GM21528 (cell line): Measurements from ENCODE around the gene AGAP1.
"Not testable (repeated sequence)": the region's sequence is repeated elsewhere in the genome, so short reads cannot be mapped to it uniquely, and the experiment has no call there.

ENCODE experiments used
- ATAC-seq: cut with Tn5 transposase; IDR thresholded peaks from one replicate; pipeline ENCODE4 v1.9.1; 2021; ENCODE audit warnings: mild to moderate bottlenecking, moderate library complexity; ENCODE audit not compliant: unreplicated experiment, low FRiP score

The AGAP1 gene

DNA sequence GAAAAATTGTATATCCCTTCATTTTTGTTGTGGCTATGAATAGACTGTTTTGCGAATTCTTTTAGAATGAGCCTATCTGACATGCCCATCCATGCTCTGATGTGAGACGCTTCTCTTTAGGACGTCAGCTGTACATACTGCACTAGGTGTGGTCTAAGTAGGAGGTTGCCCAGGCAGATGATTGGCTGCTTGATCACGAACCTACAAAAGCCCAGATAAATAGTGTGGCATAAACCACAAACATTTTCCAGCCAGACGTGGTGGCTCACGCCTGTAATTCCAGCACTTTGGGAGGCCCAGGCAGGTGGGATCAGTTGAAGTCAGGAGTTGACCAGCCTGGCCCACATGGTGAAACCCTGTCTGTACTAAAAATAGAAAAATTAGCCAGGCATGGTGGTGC lies 251.8 kb downstream of the AGAP1 start:
- ATAC-seq, result no peak

DNA sequence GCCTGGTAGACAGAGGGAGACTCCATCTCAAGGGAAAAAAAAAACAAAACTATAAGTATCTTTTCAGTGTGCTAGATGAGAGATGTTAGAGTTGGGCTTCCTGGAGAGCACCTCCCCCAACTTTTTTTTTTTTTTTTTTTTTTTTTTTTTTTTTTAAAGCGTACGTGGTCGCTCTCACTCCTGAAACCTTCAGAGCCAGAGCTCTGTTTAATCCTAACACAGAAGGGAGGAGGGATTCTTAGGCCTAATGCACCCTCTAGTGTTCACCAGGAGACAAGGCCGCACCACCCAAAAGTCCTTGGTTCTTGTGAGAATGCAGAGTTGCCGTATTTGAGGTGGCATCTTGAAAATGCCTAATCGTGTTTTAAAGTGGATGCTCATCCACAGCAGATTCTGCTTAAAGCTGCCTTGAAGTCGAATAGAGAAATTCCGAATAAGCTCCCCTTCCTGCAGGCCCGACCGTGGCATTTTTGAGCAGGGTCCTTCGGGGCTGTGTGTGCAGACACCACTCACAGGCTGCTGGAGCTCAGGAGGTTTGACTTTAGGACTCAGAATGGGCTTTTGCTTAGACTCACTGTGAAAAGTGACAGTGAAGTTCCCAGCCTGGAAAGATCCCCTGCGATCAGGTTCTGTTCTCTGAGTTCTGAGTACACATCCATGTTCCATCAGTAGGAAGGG lies 252.6 kb downstream of the AGAP1 start:
- ATAC-seq, result peak; percentile 88

DNA sequence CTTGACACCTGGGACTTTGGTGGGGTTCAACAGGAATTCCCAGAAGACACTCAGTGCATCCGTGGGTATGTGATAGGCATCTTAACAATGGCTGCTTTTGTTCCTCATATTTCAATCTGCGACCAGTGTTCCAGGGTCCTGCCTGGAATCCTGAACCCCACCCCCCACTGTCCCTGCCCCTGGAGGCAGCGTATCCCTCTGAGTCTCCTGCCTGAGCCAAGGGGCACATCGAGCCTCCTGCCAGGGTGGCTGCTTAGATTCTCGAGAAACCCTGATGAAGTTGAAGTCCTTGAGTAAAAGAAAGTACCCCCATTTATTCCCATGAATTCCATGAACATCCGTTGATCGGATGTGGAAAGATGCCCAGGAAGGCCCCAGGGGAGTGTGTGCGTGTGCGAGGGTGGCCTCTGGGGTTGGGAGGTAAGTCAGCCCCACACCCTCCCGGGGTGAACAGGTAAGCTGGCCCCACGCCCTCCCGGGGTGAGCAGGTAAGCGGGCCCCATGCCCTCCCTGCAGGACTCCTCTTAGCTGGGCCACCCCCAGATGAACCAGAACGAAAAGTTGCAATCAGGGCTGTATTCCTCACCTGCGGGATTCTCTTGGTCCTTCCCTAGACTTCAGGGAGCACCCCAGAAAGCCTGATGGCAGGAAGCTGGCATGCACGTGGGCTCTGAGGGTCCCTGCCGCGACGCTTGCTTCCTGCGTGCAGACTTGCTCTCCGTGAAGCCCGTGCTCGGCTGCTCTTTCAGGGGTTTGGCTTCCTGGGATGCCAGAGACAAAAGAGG lies 253.3 kb downstream of the AGAP1 start:
- ATAC-seq, result no peak

DNA sequence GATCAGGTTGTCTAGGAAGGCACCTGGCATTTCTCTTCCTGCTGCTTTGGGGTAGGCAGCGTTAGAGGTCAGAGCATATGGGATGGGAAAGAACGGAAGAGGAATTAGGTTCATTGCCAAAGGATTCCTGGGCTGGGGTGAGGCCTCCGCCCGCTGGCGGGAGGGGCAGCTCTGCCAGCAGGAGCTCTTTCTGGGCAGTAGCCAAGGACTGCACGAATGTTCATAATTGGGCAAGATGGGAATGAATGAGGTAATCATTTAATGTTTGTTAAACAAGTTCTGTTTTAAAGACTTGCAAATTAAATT lies 253.9 kb downstream of the AGAP1 start:
- no peak for ATAC-seq

DNA sequence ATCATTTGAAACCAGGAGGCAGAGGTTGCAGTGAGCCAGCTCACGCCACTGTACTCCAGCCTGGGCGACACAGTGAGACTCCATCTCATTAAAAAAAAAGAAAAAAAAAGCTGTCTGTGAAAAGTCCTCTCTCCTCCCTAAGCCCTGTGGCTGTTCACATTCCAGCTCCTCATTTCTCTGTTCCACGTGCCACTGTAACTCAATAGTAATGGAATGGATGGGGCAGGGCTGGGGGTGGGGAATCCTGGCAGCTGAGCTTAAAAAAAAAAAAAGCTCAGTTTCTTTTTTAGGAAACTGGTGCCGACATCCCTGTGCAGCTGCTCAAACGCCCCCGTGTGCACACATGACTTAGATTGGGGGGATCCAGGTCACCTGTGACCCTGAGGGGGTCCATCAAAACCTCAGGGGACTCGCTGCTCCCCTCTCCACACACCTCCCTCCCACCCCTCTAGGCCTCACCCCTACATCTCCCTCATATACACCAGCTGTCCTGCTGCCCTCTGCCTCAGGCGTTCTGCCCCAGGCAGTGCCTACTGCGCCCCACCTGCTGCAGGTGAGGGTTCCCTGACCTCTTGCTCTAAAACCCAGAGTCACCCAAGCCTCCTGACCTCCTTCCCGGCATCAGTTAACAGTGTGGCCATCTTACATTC lies 255.4 kb downstream of the AGAP1 start:
- no peak for ATAC-seq

DNA sequence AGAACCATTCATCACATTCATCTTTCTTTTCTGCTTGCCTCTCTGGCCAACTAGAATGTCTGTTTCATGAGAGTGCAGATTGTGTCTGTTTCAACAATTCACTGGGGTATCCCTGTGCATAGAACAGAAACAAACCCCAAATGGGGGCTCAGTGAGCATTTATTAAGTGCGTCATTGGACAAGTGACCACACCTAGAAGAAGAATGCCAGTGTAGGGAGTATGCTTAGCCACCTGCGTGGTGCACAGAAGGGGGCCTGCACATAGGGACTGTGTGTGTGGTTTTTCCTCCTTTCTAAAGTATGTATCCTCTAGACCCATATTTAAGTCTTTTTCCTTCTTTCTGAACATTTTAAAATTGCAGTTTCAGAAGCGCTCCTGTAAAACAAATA lies 255.9 kb downstream of the AGAP1 start:
- no peak for ATAC-seq

DNA sequence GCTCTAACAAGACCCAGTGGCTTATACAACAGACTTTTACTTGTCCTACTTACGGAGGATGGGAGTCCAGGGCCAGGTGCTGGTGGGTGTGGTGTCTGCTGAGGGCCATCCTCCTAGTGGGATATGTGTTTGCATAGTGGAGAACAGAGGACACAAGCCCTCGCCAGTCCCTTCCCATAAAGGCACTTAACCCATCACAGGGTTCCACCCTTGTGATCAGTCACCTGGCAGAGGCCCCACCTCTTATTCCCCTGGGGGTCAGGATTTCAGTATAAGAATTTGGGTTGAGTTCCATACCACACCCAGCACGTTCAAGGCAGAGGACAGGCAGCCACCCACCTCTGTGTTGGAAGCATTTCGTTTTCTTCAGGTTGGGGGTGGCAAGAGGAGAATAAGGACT lies 259.0 kb downstream of the AGAP1 start:
- no peak for ATAC-seq

DNA sequence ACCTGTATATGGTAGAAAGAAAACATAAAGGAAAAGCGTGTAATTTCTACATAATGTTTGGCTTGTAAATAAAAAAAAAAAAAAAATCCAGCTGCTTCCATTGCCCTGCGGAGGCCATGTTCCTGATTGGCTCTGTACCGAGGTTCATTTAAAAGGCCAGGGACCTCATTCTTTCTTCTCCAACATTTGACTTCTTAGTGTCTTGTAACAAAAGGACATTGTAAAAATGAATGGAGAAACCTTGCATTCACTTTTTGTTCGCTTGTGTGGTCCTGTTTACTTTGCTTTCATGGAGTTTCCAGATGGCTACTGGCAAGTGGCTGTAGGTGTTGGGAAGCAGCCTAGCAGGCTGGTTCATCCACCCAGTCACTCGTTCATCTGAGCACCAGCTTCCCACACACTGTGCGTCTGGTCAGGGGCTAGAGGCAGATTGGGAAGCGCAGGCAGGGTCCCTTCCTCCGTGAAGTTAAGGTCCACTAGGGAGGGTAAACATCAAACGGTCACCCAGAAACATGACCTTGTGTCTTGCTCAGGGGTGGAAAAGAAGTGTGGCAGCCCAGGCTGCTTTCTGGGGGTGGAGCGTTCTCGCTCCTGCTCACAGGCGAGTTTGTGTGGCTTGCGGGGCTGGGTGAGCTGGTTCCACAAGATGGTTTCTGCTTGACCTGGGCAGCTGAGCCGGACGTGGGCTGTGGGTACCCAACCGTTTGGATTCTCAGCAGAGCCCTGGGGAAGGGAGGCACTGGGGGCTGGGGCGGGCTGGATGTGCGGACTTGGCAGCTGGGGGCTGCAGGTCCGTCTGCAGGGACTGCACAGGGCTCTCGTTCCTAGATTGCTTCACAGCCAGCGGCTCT lies 260.7 kb downstream of the AGAP1 start:
- no peak for ATAC-seq

DNA sequence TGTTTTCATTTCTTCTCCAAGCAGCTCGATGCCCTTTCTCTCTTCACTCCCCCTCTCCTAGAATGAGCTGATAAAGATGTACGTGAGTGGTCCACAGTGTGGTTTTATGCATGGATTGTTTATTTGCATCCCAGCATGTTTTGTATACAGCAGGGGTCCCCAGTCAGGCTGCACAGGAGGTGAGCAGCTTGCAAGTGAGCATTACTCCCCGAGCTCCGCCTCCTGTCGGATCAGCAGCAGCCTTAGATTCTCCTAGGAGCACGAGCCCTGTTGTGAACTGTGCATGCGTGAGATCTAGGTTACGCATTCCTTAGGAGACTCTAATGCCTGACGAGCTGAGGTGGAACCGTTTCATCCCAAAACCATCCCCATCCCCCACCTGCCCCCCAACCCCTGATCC lies 262.6 kb downstream of the AGAP1 start:
- ATAC-seq, result no peak

DNA sequence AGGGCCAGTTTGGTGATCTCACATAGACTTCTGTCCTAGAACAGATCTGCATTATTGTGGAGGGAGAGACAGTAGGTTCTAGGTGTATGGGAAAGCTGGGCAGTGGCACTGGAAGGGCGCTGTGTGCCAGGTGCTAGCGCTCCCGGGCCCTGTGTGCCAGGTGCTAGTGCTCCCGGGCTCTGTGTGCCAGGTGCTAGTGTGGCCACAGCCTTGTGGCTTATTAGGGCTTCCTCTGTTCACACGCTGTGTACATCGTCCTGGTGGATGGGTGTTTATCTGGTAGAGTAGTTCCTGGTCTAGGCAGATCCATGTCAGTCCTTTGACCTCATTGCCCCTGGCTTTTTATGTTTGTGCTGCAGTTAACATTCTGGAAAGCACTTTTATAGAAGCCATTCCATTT lies 263.4 kb downstream of the AGAP1 start:
- no peak for ATAC-seq

DNA sequence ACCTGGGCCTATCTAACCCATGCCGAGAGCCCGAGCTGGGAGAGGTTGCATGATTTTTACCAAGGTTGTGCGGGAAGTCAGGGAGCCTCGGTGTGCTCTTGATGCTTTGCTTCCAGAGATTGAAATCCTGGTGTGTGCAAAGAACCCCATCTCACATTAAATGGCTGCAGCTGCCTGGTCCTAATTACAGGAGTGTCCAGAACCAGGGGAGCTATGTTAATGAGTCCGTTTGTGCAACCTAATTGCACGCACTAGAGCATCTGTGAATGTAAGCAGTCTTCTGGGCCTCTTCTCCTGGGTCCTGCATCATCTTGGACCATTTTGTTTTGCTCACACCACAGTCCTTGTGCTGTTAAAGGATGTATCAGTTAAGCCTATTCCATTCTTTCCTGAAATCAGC lies 263.8 kb downstream of the AGAP1 start:
- ATAC-seq, result no peak

DNA sequence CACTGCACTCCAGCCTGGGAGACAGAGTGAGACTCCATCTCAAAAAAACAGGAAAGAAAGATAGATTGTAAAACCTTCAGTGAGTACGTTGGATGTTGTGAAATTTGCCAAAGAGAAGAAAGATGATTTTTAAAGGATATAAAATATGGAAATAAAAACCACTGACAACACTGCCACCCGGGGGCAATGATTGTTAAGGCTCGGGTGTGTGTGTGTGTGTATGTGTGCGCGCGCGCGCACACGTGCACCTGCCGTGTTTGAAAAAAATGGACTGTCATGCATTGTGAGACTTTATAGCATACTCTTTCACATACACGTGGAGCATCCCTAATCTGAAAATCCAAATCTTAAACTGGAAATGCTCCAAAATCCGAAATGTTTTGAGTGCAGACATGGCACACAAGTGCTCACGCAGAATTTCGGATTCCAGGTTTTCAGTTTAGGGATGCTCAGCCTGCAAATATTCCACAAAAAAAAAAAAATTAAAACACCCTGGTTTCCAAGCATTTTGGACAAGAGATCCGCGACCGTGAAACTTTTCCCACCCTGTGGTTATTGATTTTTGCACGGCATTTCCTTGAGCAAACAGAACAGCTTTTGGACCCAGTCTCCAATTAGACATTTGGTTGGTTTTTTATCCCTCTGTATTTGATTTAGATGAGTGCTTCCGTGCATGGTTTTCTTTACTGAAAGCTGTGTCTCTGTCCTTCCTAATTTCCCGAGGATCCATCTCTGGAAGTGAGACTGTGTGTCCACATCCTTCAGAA lies 269.2 kb downstream of the AGAP1 start:
- no peak for ATAC-seq

DNA sequence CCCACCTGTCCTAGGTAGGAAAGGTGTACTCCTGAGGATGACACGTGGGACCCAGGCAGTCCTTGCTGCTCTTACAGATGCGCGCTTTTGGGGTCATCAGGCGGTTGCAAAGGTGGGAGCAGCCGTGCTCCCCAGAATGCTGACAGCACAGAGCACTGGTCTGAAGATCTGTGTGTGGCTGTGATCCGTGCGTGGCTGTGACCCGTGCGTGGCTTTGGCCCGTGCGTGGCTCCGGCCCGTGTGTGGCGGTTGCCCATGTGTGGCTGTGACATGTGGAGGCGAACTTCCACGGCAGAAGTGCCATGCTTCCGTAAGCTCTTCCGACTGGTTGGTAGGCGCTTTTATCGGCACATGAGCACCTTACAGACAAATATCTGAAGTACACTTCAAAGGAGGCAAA lies 270.0 kb downstream of the AGAP1 start:
- ATAC-seq, result no peak

DNA sequence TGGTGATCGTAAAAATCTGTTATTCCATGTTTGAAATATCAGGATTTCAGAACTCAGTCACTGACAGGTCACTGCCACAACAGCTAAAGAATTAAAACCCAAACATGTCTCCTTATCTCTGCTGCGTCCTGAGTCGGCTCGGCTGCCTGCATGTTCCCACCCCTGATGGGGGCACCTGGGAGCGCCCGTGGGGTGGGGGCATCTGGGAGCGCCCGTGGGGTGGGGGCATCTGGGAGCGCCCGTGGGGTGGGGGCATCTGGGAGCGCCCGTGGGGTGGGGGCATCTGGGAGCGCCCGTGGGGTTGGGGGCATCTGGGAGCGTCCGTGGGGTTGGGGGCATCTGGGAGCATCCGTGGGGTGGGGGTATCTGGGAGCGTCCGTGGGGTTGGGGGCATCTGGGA lies 270.6 kb downstream of the AGAP1 start:
- not testable (repeated sequence) for ATAC-seq

DNA sequence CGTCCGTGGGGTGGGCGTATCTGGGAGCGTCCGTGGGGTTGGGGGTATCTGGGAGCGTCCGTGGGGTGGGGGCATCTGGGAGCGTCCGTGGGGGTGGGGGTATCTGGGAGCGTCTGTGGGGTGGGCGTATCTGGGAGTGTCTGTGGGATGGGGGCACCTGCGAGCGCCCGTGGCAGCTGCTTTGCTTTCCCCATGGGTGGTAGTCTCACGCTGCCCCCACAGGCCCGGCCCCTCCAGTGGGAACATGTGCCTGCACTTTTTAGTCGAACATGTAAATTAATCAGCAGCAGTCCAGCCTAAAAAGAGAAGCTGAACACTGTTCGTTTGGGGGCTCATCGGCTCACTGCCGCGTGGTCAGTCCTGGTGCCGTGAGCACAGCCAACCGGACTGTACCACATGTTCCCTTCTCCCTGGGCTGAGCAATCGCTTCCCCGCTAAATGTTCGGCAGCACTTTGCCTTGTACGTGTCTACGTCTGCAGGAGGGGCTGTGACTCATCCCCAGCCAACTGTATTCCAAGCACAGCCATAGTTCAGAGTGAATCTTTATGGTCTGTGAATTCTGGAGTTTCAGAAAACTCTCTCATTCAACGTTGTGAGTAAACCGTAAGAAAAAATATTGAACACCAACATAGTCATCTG lies 271.5 kb downstream of the AGAP1 start:
- ATAC-seq, result no peak

DNA sequence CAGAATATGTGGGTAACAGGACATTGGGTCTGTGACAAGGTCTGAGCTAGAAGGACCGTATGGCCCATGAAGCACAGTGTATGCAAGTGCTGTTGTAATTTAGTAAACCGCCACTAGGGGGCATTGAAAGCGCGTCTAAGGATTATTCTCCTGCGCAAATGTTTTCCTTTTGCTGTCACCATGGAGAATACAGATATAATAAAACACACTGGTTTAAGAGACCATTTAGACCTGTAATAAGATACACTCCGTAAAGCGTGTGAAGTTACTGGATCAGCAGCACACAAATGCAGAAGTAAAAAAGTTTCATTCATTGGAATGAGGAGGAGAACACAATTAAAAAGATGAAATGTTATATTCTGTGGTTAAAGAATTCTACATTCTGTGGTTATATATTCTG lies 272.4 kb downstream of the AGAP1 start:
- ATAC-seq, result no peak

DNA sequence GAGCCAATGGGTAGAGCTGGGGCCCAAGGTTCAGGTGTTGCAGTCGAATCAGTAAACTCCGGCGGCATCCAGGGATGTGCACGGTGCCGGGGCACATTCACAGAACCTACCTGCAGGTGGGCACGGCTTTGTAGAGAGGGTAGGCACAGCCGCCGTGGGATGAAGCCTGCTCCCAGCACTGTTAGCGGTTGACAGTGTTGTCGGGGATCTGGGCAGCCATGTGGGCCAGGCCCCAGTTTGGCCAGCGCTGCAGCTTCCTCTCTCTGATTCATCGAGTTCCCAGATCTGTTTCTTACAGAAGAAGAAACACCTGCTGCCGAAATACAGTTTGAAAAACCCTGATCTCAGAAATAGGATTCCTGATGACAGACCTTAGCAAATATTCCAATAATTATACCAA lies 274.8 kb downstream of the AGAP1 start:
- ATAC-seq, result no peak

DNA sequence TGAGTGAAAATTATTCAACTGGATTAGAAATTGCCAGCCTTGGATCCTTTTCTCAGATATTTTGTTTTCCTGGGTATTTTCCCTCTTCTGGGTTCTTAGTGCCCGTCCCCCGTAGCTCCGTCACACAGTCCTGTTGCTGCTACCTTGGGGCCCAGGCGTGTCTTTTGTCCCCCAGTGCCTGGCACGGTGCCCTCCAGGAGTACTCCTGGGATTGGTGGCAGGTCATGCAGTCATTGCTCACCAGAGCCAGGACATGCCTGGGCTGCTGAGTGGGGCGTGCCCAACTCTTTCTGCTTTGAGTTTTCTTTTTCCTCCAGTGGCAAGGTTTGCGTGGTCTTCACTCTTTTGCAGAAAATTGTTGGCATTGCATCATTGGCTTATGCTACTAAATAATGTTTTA lies 275.2 kb downstream of the AGAP1 start:
- ATAC-seq, result no peak

DNA sequence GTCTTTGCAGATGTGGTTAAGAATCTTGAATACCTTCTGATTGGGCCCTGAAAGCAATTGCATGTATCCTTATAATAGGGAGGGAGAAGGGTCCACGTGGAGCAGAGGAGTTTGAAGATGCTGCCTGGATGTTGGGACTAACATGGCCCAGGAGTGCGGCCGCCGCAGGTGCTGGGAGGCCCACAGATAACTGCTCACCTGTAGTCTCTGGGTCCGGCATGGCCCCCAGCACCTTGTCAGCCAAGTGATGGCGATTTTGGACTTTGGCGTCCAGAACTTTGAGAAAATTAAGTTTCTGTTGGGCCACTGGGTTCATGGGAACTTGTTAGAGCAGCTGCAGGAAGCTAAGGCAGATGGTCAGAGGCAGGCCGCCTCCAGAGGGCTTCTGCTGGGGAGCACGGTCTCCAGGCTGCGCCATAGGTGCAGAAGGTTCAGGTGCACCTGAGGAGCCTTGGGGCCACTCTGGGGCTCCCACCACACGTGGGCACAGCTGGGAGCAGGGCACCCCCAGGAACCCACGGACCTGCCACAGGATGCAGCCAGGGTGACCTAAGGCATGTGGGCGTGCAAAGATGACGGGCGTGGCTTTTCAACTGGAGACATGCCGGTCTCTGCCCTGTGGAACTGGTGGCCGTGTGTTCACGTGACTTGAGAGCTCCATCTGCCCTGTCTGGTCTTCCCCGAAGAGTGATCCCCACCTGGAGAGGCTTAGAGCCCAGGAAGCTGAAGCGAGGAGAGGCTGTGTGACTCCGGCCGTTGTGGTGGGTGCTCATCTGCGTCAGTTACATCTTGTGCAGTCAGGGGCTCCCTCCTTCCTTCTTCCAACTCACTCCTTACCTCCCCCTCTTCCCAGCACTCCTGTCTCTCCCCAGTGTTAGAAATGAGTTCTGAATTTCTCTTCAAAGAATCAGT lies 277.3 kb downstream of the AGAP1 start:
- no peak for ATAC-seq
